OCI-LY1 (cell line): ENCODE results near the gene ZNF469.

ENCODE experiments used
- H2AFZ ChIP-seq: fragments of 200-600 bp; sonication (generic), shearing (Covaris generic); 2 replicates; pipeline ENCODE4 v1.6.0; 2014; ENCODE audit warnings: antibody characterized with exemption, mild to moderate bottlenecking, low read length
- H3F3A ChIP-seq: fragments of 200-600 bp; sonication (generic), shearing (Covaris generic); 2 replicates; pipeline ENCODE4 v1.6.0; 2014; ENCODE audit warnings: mild to moderate bottlenecking, antibody characterized with exemption, low read length, moderate library complexity; ENCODE audit not compliant: insufficient read depth
- H3K27ac ChIP-seq: fragments of 200-600 bp; sonication (generic); 2 replicates; pipeline ENCODE4 v1.5.1; 2014; ENCODE audit warnings: low read length, mixed run types, mild to moderate bottlenecking, low read depth; ENCODE audit not compliant: poor library complexity, severe bottlenecking
- H3K27me3 ChIP-seq: fragments of 200-600 bp; sonication (generic); 2 replicates; pipeline ENCODE4 v1.6.0; 2014; ENCODE audit warnings: antibody characterized with exemption, mild to moderate bottlenecking, low read length, moderate library complexity; ENCODE audit not compliant: insufficient read depth
- H3K36me3 ChIP-seq: fragments of 200-600 bp; sonication (generic); 2 replicates; pipeline ENCODE4 v1.6.1; 2014; ENCODE audit warnings: mild to moderate bottlenecking, antibody characterized with exemption, low read length, moderate library complexity, mixed read lengths; ENCODE audit not compliant: insufficient read depth
- H3K4me1 ChIP-seq: fragments of 200-600 bp; sonication (generic); 2 replicates; pipeline ENCODE4 v1.5.1; 2014; ENCODE audit warnings: mild to moderate bottlenecking, low read length, moderate library complexity; ENCODE audit not compliant: insufficient read depth, severe bottlenecking
- H3K4me2 ChIP-seq: fragments of 200-600 bp; sonication (generic), shearing (Covaris generic); 2 replicates; pipeline ENCODE4 v1.6.1; 2014; ENCODE audit warnings: low read length
- H3K4me3 ChIP-seq: fragments of 200-600 bp; sonication (generic); 2 replicates; pipeline ENCODE4 v1.5.1; 2014; ENCODE audit warnings: low read length, low read depth, mild to moderate bottlenecking, mixed read lengths; ENCODE audit not compliant: poor library complexity, severe bottlenecking
- H3K79me2 ChIP-seq: fragments of 200-600 bp; shearing (Covaris generic); 2 replicates; pipeline ENCODE4 v1.6.1; 2016; ENCODE audit warnings: mixed run types, low read length, mixed read lengths; ENCODE audit not compliant: insufficient read depth
- H3K9ac ChIP-seq: fragments of 200-600 bp; sonication (generic), shearing (Covaris generic); 2 replicates; pipeline ENCODE4 v1.6.1; 2014; ENCODE audit warnings: mild to moderate bottlenecking, low read length, mixed read lengths
- H3K9me2 ChIP-seq: fragments of 200-600 bp; sonication (generic), shearing (Covaris generic); 2 replicates; pipeline ENCODE4 v1.6.1; 2014; ENCODE audit warnings: low read depth, mild to moderate bottlenecking, low read length, mixed read lengths
- H3K9me3 ChIP-seq: fragments of 200-600 bp; shearing (Covaris generic); 2 replicates; pipeline ENCODE4 v1.6.1; 2014; ENCODE audit warnings: low read length, mixed read lengths
- H4K20me1 ChIP-seq: fragments of 200-600 bp; sonication (generic), shearing (Covaris generic); 2 replicates; pipeline ENCODE4 v1.6.0; 2016; ENCODE audit warnings: mild to moderate bottlenecking, low read length; ENCODE audit not compliant: insufficient read depth
- EZH2 ChIP-seq: fragments of 200-600 bp; sonication (generic), shearing (Covaris generic); IDR thresholded peaks from 2 replicates; pipeline ENCODE4 v1.8.0; 2017; ENCODE audit warnings: borderline replicate concordance, mixed run types, mild to moderate bottlenecking, antibody characterized with exemption, low read length, moderate library complexity, mixed read lengths
- TF ChIP-seq, protein P1 (sequence below): fragments of 200-600 bp; sonication (generic), shearing (Covaris generic); IDR thresholded peaks from 2 replicates; pipeline ENCODE4 v1.5.1; 2017; ENCODE audit warnings: mild to moderate bottlenecking, antibody characterized with exemption, low read length, moderate library complexity, mixed read lengths

Gene ZNF469

DNA sequence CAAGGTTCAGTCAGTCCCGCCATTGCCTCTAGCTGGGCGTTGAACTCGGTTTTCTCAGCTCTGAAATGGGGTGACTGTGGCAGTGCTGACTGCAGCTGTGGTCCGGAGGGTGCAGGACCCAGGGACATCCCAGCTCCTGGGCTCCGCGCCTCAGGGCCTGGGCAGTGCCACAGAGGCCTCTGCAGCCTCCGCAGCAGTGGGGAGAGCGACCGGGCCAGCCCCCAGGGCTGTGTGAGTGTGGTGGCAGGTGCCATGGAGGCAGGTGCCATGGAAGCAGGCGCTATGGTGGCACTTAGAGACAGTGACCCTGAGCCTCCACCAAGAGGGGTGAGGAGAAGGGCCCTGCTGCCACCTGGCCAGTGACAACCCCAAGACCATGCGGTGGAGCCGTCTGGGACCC is 30.9 kb downstream of the ZNF469 start:
- 0 out of 2 replicates have a peak, but pooled peaks cover 5% of the 10 kb centered on the region for H3K27me3 ChIP-seq
- no peaks in the 10 kb centered on the region for H4K20me1 ChIP-seq
- H3K9me3 ChIP-seq: no peaks in the 10 kb centered on the region
- H3K9ac ChIP-seq: no peak overlapping the region
- H2AFZ ChIP-seq: no peak overlapping the region
- H3K79me2 ChIP-seq: no peaks in the 10 kb centered on the region
- no peak overlapping the region for H3K4me2 ChIP-seq
- no peaks in the 10 kb centered on the region for H3K36me3 ChIP-seq
- H3K9me2 ChIP-seq: no peaks in the 10 kb centered on the region
- no peaks in the 10 kb centered on the region for H3F3A ChIP-seq
- no peak overlapping the region for H3K4me3 ChIP-seq
- TF ChIP-seq, protein P1, sequence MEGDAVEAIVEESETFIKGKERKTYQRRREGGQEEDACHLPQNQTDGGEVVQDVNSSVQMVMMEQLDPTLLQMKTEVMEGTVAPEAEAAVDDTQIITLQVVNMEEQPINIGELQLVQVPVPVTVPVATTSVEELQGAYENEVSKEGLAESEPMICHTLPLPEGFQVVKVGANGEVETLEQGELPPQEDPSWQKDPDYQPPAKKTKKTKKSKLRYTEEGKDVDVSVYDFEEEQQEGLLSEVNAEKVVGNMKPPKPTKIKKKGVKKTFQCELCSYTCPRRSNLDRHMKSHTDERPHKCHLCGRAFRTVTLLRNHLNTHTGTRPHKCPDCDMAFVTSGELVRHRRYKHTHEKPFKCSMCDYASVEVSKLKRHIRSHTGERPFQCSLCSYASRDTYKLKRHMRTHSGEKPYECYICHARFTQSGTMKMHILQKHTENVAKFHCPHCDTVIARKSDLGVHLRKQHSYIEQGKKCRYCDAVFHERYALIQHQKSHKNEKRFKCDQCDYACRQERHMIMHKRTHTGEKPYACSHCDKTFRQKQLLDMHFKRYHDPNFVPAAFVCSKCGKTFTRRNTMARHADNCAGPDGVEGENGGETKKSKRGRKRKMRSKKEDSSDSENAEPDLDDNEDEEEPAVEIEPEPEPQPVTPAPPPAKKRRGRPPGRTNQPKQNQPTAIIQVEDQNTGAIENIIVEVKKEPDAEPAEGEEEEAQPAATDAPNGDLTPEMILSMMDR: no peak
- no peaks in the 10 kb centered on the region for H3K4me1 ChIP-seq
- H3K27ac ChIP-seq: no peak overlapping the region

DNA sequence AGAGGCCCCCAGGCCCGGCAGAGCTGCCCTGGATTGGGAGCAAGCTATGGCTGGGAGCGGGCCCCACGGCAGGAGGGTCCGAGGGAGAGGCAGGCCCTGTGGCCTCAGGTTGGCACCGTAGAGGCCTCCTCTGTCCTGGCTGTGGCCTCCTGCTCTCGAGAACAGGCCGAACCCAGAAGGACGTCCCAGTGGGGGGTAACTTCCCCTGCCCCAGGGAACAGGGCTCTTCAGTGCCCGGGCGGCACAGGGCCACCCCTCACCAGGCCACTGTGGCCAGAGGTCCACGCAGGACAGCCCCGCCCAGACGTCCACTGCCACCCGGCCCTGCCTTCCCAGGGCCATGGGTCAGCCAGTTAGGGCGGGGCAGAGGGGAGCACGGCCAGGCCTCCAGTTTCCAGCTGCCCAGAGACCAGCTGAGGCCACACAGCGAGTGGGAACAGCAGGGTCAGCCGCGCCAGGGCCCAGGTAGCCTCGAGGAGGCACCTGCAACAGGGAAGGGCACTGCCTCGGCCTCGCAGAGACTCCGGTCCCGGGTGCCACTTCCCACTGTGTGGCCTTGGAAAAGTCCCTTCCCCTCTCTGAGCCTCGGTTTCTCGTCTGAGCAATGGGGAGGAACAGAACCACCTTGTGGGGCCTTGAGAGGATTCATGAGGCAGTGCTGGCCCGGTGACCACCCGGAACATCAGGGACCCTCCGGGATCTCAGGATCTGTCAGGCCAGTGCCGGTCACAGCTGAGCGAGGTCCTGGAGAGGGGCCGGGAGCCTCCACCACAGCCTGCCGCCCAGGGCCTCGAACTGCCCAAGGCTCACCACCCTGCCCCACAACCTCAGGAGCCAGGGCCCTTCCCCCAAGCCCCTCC is 32.0 kb downstream of the ZNF469 start:
- H3K27me3 ChIP-seq: 0 out of 2 replicates have a peak, but pooled peaks cover 5% of the 10 kb centered on the region
- no peaks in the 10 kb centered on the region for H4K20me1 ChIP-seq
- H2AFZ ChIP-seq: no peak overlapping the region
- no peaks in the 10 kb centered on the region for H3K4me1 ChIP-seq
- H3K79me2 ChIP-seq: no peaks in the 10 kb centered on the region
- no peaks in the 10 kb centered on the region for H3K9me3 ChIP-seq
- no peaks in the 10 kb centered on the region for H3K36me3 ChIP-seq
- no peaks in the 10 kb centered on the region for H3K9me2 ChIP-seq
- H3F3A ChIP-seq: no peaks in the 10 kb centered on the region
- no peak overlapping the region for H3K9ac ChIP-seq
- no peak overlapping the region for H3K27ac ChIP-seq
- H3K4me3 ChIP-seq: no peak overlapping the region
- H3K4me2 ChIP-seq: no peak overlapping the region
- TF ChIP-seq, protein P1: no peak
- no peak for TF ChIP-seq EZH2

DNA sequence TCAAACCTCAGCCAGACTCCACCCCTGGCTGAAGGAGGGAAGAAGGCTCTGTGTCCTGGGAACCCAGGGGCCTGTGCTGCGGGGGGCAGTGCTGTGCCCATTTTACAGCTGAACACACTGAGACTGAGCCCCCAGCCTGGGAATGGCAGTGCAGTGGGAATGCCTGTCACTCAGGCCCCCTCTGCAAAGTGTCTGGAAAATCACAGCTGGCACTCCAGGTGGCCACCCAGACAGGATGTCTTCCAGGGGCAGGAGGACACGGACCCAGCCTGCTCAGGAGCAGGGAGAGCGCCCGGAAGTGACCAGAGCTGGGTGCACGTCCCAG is 32.6 kb downstream of the ZNF469 start:
- Histone ChIP-seq H3K79me2 (no peaks in the 10 kb centered on the region), H3K4me3 (no peak overlapping the region), H3K27ac (no peak overlapping the region), H3K9ac (no peak overlapping the region), H3K4me2 (no peak overlapping the region), H3K36me3 (no peaks in the 10 kb centered on the region), H3K9me3 (no peaks in the 10 kb centered on the region), H2AFZ (no peak overlapping the region), H3K4me1 (no peaks in the 10 kb centered on the region), H4K20me1 (no peaks in the 10 kb centered on the region), H3K27me3 (0 out of 2 replicates have a peak, but pooled peaks cover 5% of the 10 kb centered on the region), H3F3A (no peaks in the 10 kb centered on the region), H3K9me2 (no peaks in the 10 kb centered on the region)
- no peak for TF ChIP-seq EZH2
- TF ChIP-seq, protein P1: no peak
